ENCODE data around the gene OLFML2B.
"Not testable (repeated sequence)": the region's sequence is repeated elsewhere in the genome, so short reads cannot be mapped to it uniquely, and the experiment has no call there.

Gene OLFML2B

GRCh38 chr1:162023547-162024501, at the start of gene OLFML2B:
TSS of gene OLFML2B (minus strand) at chr1:162023869. CDS start at chr1:162023430, 439 bp downstream.
- peak; percentile 78 for DNase-seq (ENCODE audit: low read depth)

DNA sequence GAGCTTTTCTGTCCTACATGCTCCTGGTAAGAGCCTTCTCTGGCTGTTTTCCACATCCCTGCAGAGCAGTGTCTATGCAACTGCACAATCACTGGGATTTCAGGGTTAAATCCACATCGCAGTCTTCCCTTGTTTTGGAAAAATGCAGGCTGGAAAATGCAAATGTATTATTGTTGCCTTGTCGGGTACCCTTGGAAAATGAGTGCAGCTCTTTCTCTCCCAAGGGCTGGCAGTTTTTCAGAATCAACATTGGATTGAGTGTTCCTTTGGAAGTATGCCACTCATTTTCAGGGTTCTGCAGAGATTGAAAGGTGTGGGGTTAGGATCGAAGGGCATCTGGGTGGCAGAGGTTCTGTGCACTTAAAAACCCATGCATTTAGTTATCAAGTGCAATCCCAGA, 49.1 kb upstream of the OLFML2B start:
- no peak for DNase-seq (ENCODE audit: low read depth)

GRCh38 chr1:162070825-162071224, 47.2 kb upstream of the OLFML2B start:
- no peak for DNase-seq (ENCODE audit: low read depth)

- DNase-seq (ENCODE audit: low read depth) = no peak
Measured at GRCh38 chr1:162070094-162070748, 46.6 kb upstream of the OLFML2B start.

- DNase-seq (ENCODE audit: low read depth) = peak; percentile 9
Measured at GRCh38 chr1:162069334-162070093, 45.8 kb upstream of the OLFML2B start, which contains the start of gene NOS1AP. TSS of gene NOS1AP (plus strand) at chr1:162069691. CDS start at chr1:162070178, 487 bp downstream.

- no peak for DNase-seq (ENCODE audit: low read depth)
Measured at GRCh38 chr1:162068301-162068700, 44.6 kb upstream of the OLFML2B start.

DNA sequence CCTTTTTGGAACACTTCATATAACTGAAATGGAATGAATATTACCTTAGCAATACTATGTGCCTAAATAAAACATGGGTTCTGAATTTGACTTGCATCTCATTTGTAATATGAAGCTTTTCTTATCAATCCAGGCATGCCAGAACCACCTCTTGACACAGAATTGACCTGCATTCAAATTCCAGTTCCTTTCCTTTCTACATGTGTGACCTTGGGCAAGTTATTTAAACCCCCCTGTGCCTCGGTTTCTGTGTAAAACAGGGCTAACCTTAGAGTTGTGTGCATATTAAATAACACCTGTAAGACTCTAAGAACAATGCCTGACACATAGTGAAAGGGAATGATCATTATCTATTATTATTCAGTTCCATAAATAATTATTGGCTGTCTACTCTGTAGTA, 43.8 kb upstream of the OLFML2B start:
- no peak for DNase-seq (ENCODE audit: low read depth)

DNA sequence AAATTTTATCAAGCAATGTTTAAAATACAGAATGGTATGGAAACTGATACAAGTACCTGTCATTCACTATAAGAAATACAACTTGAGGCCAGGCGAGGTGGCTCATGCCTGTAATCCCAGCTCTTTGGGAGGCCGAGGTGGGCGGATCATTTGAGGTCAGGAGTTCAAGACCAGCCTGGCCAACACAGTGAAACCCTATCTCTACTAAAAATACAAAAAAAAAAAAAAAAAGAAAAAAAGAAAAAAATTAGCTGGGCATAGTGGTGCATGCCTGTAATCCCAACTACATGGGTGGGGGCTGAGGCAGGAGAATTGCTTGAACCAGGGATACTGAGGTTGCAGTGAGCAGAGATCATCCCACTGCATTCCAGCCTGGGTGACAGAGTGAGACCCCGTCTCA, 43.2 kb upstream of the OLFML2B start:
- not testable (repeated sequence) for DNase-seq (ENCODE audit: low read depth)

- DNase-seq (ENCODE audit: low read depth) = no peak
Measured at GRCh38 chr1:162065016-162065415, 41.3 kb upstream of the OLFML2B start.

- DNase-seq (ENCODE audit: low read depth) = no peak
Measured at GRCh38 chr1:162062542-162063015, 38.9 kb upstream of the OLFML2B start.

- no peak for DNase-seq (ENCODE audit: low read depth)
Measured at GRCh38 chr1:162060314-162060713, 36.6 kb upstream of the OLFML2B start.

- DNase-seq (ENCODE audit: low read depth) = no peak
Measured at GRCh38 chr1:162059721-162060120, 36.1 kb upstream of the OLFML2B start.

GRCh38 chr1:162056579-162056978, 32.9 kb upstream of the OLFML2B start:
- DNase-seq (ENCODE audit: low read depth) = no peak

- DNase-seq (ENCODE audit: low read depth) = no peak
Measured at GRCh38 chr1:162056043-162056442, 32.4 kb upstream of the OLFML2B start.

GRCh38 chr1:162055062-162055461, 31.4 kb upstream of the OLFML2B start:
- peak; percentile 80 for DNase-seq (ENCODE audit: low read depth)

DNA sequence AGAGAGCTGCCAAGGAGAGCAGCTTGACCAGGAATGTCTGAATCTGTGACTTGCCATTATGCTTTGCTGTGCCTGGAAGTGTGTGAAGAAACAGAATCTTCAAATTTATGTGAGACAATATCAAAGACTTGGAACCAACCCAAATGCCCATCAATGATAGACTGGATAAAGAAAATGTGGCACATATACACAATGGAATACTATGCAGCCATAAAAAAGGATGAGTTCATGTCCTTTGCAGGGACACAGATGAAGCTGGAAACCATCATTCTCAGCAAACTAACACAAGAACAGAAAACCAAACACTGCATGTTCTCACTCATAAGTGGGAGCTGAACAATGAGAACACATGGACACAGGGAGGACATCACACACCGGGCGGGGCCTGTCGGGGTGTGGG, 30.3 kb upstream of the OLFML2B start:
- DNase-seq (ENCODE audit: low read depth) = not testable (repeated sequence)

GRCh38 chr1:162046921-162047320, 23.3 kb upstream of the OLFML2B start:
- no peak for DNase-seq (ENCODE audit: low read depth)

- DNase-seq (ENCODE audit: low read depth) = no peak
Measured at GRCh38 chr1:162042361-162042760, 18.7 kb upstream of the OLFML2B start.

GRCh38 chr1:162040657-162041056, 17.0 kb upstream of the OLFML2B start:
- no peak for DNase-seq (ENCODE audit: low read depth)

DNA sequence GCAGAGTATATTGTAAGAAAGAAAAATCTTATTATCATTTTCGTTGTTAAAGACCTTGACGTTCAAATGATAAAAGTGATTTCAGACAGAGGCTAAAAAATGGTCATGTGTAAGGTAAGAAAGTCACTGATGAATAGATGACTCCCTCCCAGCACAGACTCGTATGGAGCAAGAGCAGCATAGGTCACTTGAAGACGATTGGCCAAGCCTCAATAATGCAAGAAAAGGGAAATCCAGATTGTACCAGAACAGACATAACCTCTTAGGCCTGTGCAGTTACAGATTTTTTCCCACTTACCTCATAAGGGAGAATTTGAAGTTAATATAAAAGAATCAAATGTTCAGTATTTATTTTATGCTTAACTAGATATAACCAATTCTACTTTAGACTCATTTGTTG, 16.3 kb upstream of the OLFML2B start:
- no peak for DNase-seq (ENCODE audit: low read depth)

DNA sequence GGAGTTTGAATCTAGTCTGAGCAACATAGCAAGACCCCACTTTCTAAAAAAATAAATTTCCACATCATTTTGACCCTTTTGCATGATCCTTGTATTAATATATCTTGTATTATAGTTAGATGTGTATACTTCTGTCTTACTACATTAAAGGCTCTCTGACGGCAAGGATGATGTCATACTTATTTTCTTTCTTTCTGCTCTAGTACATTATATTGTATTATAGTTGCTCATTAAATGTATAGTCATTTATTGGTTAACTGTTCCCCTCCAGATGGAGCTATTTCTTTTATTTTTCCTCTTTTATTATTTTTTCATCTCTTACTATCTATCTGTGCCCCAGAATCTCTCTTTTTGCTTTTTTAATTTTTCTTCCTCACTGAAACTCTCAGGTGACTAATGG, 15.0 kb upstream of the OLFML2B start:
- DNase-seq (ENCODE audit: low read depth) = no peak

DNA sequence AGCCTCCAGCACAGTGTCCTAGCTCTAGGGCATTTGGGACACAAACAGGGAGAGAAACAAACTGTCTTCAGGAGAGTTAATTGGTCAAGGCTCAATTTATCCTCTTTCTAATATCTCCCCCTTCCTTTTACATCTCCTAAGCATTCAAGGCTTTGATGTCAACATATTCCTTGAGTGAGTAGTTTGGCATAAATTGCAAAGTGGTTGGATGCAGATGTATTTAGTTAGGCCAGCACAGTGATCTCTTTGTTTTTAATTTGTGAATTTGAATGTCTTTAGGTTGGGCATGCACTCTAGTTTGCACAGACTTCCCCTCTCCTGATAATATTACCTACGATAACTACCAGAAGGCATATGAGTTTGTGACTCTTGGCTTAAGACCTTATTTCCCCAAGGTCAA, 12.5 kb upstream of the OLFML2B start:
- DNase-seq (ENCODE audit: low read depth) = no peak

Data from HS-5 (cell line).